ENCODE data around the gene SUSD3. TPM values are rescaled to one million over a fixed set of nuclear protein-coding genes. Genes with fewer than 3 reads are reported as not detected.

SUSD3 gene
- total RNA-seq, 1 donor from 2014 or later: 0.60 TPM

DNA sequence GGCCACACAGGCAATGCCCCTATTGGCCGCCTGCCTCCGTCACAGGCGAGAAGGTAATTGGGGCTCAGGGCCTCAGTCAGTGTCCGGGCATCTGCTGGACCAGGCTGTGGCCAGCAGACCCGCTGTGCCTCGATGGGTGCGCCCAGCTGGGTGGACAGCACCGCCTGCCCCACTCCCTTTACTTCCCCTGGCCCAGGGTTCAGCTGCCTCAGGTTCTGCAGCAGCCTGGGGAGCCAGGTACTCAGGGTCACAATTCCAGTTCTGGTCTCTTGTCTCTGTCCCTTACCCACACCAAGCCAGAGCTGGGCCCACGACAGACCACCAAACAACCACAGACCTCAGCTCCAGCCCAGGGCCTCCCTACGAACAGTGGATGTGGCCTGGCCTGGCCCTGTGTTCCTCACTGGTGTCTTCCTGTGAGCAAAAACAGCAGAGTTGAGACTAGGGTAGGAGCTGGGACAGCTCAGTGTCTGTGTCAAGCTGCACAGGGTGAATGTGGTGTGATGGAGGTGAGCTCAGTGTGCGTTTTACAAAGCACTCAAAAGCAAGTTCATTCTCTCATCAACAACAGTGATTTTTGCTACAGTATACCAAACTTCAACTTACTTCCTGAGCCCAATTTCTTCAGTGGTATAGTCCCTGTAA is 33.4 kb upstream of the SUSD3 start:
- no peaks in the 10 kb centered on the region for H3K36me3 ChIP-seq
- TF ChIP-seq, protein P1, sequence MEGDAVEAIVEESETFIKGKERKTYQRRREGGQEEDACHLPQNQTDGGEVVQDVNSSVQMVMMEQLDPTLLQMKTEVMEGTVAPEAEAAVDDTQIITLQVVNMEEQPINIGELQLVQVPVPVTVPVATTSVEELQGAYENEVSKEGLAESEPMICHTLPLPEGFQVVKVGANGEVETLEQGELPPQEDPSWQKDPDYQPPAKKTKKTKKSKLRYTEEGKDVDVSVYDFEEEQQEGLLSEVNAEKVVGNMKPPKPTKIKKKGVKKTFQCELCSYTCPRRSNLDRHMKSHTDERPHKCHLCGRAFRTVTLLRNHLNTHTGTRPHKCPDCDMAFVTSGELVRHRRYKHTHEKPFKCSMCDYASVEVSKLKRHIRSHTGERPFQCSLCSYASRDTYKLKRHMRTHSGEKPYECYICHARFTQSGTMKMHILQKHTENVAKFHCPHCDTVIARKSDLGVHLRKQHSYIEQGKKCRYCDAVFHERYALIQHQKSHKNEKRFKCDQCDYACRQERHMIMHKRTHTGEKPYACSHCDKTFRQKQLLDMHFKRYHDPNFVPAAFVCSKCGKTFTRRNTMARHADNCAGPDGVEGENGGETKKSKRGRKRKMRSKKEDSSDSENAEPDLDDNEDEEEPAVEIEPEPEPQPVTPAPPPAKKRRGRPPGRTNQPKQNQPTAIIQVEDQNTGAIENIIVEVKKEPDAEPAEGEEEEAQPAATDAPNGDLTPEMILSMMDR (IDR thresholded peaks at IDR 0.05; ENCODE audit: borderline replicate concordance): no peak
- intact Hi-C loops (cut with micrococcal nuclease): no loop called here
- H3K9me3 ChIP-seq (replicated peaks): no peaks in the 10 kb centered on the region
- H3K4me1 ChIP-seq: no peaks in the 10 kb centered on the region
- no peak overlapping the region for H3K4me3 ChIP-seq
- no peak for DNase-seq
- no peak overlapping the region for H3K27ac ChIP-seq (replicated peaks)
- peaks cover 6% of the 10 kb centered on the region for H3K27me3 ChIP-seq (ENCODE audit: low read depth)

DNA sequence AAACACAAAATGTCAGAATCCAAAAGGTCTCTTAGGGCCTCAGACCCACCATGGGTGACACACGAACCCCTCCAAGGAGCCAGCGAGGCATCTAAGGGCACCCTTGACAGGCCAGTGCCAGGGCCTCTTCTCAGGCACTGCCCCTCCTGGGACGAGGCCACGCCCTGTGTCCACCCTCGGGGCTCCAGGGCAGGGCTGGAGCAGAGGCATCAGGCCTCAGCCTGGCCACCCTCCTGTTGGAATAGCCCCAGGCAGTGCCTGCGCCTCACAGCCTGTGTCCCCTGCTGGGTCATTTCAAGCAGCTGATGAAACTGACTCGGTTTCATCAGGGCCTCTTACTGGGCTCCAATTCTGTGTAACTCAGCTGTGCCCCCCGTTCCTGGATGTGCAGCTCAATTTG is 32.8 kb upstream of the SUSD3 start:
- H3K4me3 ChIP-seq: no peak overlapping the region
- no peaks in the 10 kb centered on the region for H3K36me3 ChIP-seq
- no peak for DNase-seq
- H3K4me1 ChIP-seq: no peaks in the 10 kb centered on the region
- H3K27ac ChIP-seq (replicated peaks): no peak overlapping the region
- peaks cover 6% of the 10 kb centered on the region for H3K27me3 ChIP-seq (ENCODE audit: low read depth)
- TF ChIP-seq, protein P1 (IDR thresholded peaks at IDR 0.05; ENCODE audit: borderline replicate concordance): no peak
- intact Hi-C loops (cut with micrococcal nuclease): no loop called here
- H3K9me3 ChIP-seq (replicated peaks): no peaks in the 10 kb centered on the region

DNA sequence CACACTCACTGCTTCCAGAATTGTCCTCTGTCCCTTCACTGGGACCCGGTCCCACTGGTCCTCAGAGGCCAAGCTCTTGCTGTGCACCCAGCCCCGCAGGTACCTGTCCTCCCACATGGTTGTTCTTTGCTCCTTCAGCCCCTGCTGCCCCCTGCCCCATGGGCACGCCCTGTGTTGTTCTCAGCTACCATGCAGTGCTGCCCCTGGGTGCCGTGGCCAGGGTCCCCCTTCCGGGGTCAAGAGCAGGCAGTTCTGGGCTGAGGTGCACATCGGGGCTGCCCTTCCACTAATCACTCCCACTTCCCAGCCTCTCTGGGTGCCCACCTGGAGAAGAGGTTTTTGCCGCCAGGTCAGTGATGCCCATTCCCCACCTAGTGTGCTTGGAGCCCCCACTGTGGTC is 31.9 kb upstream of the SUSD3 start:
- DNase-seq: no peak
- Histone ChIP-seq H3K4me3 (no peak overlapping the region), H3K27me3 (ENCODE audit: low read depth) (peaks cover 6% of the 10 kb centered on the region), H3K4me1 (no peaks in the 10 kb centered on the region), H3K9me3 (replicated peaks) (no peaks in the 10 kb centered on the region), H3K27ac (replicated peaks) (no peak overlapping the region), H3K36me3 (no peaks in the 10 kb centered on the region)
- TF ChIP-seq, protein P1 (IDR thresholded peaks at IDR 0.05; ENCODE audit: borderline replicate concordance): no peak
- intact Hi-C loops (cut with micrococcal nuclease): no loop called here

DNA sequence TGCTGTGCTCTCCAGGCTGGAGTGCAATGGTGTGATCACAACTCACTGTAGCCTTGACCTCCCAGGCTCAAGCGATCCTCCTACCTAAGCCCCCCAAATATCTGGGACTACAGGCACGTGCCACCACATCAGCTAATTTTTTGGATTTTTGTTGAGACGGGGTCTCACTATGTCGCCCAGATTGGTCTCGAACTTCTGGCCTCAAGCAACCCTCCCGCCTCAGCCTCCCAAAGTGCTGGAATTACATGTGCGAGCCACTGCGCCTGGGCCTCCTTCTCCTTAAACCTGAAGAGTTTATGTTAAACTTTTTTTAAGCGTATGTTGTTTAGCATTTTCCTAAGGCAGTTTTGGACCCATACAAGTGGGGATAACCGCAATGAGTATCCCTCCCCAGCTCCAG is 30.8 kb upstream of the SUSD3 start:
- intact Hi-C loops (cut with micrococcal nuclease): no loop called here
- TF ChIP-seq, protein P1 (IDR thresholded peaks at IDR 0.05; ENCODE audit: borderline replicate concordance): no peak
- no peak overlapping the region for H3K27ac ChIP-seq (replicated peaks)
- no peaks in the 10 kb centered on the region for H3K9me3 ChIP-seq (replicated peaks)
- DNase-seq: no peak
- H3K4me1 ChIP-seq: no peaks in the 10 kb centered on the region
- H3K4me3 ChIP-seq: no peak overlapping the region
- H3K27me3 ChIP-seq (ENCODE audit: low read depth): peaks cover 14% of the 10 kb centered on the region
- H3K36me3 ChIP-seq: no peaks in the 10 kb centered on the region

DNA sequence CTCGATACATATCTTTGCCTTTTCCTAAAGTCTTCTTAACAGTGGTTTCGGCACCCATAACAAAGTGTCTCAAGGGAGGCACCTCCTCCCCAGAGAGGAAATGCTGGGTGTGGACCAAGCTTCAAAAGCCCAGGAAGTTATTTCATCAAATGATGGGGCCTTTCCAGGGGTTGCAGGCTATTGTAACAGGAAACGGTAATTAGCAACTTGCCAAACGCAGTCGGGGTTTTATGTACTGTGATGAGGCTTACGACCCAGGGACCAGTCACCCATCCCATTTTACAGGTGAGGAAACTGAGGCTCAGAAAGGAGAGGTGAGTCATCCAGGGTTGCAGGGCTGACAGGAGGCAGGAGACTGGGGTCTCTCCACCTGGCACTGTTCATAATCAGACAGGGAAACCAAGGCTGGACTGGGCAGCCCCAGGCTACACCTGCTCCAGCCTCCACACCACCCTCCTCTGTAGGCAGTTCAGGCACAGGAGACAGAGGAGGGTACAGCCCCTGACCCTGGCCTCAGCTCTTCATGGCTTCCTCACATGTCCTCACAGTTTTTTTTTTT is 30.0 kb upstream of the SUSD3 start:
- no peaks in the 10 kb centered on the region for H3K4me1 ChIP-seq
- intact Hi-C loops (cut with micrococcal nuclease): no loop called here
- TF ChIP-seq, protein P1 (IDR thresholded peaks at IDR 0.05; ENCODE audit: borderline replicate concordance): no peak
- no peak overlapping the region for H3K4me3 ChIP-seq
- no peaks in the 10 kb centered on the region for H3K9me3 ChIP-seq (replicated peaks)
- H3K27me3 ChIP-seq (ENCODE audit: low read depth): peaks cover 15% of the 10 kb centered on the region
- no peak overlapping the region for H3K27ac ChIP-seq (replicated peaks)
- no peaks in the 10 kb centered on the region for H3K36me3 ChIP-seq
- no peak for DNase-seq

Data from left ventricle myocardium inferior (tissue), 1 donor.